K562 (cell line): Measurements from ENCODE around the gene COA7. TPM values are rescaled to one million over a fixed set of nuclear protein-coding genes. Genes with fewer than 3 reads are reported as not detected.

Experiments used
- AFF4 ChIP-seq: sonication (generic); formaldehyde crosslinking; IDR thresholded peaks from 2 replicates; pipeline ENCODE4 v1.8.0; 2023; ENCODE audit warnings: mild to moderate bottlenecking, missing genetic modification reagents
- ARID3A ChIP-seq: IDR thresholded peaks from 2 replicates; pipeline ENCODE4 v1.6.1; 2012; ENCODE audit warnings: low read depth, low read length, improper control_type of control experiment, borderline replicate concordance
- CEBPZ ChIP-seq: fragments of 150-350 bp; IDR thresholded peaks from 2 replicates; pipeline ENCODE4 v1.6.1; 2014; ENCODE audit warnings: low read depth, mild to moderate bottlenecking, low read length, borderline replicate concordance
- HLTF ChIP-seq: fragments of 450-650 bp; IDR thresholded peaks from 2 replicates; pipeline ENCODE4 v1.6.1; 2016
- KLF6 ChIP-seq: fragments of 250-450 bp; sonication (Bioruptor Pico); IDR thresholded peaks from 2 replicates; pipeline ENCODE4 v1.4.0; 2020; ENCODE audit warnings: mild to moderate bottlenecking, moderate library complexity, borderline replicate concordance
- MCM3 ChIP-seq: fragments of 450-650 bp; IDR thresholded peaks from 2 replicates; pipeline ENCODE4 v1.6.1; 2016
- NBN ChIP-seq: fragments of 450-650 bp; IDR thresholded peaks from 2 replicates; pipeline ENCODE4 v1.6.1; 2016; ENCODE audit warnings: low read depth, mild to moderate bottlenecking
- NELFE ChIP-seq: IDR thresholded peaks from 2 replicates; pipeline ENCODE4 v1.6.1; 2011; ENCODE audit warnings: mild to moderate bottlenecking; ENCODE audit not compliant: insufficient read depth, insufficient read length
- NR4A1 ChIP-seq, 2 experiments: fragments of 250-450 bp in 1 of 2; fragments of 450-650 bp in 1 of 2; sonication (Bioruptor Pico) in 1 of 2; IDR thresholded peaks; 2 replicates each; pipeline versions ENCODE4 v1.4.0 to v1.6.1; 2016 to 2020; ENCODE audit warnings: mild to moderate bottlenecking in 2 of 2, missing compliant biosample characterization in 1 of 2, missing genetic modification characterization in 1 of 2, moderate library complexity in 1 of 2
- NUFIP1 ChIP-seq: fragments of 450-650 bp; IDR thresholded peaks from 2 replicates; pipeline ENCODE4 v1.6.1; 2018; ENCODE audit not compliant: partially characterized antibody
- PKNOX1 ChIP-seq: fragments of 450-650 bp; IDR thresholded peaks from 2 replicates; pipeline ENCODE4 v1.6.1; 2016
- SMARCA5 ChIP-seq: fragments of 450-650 bp; IDR thresholded peaks from 2 replicates; pipeline ENCODE4 v1.6.1; 2016
- SREBF2 ChIP-seq: sonication (generic); formaldehyde crosslinking; IDR thresholded peaks from 2 replicates; pipeline ENCODE4 v1.4.0; 2020; ENCODE audit warnings: mild to moderate bottlenecking, missing genetic modification reagents
- ZC3H11A ChIP-seq: IDR thresholded peaks from 2 replicates; pipeline ENCODE4 v1.6.1; 2012; ENCODE audit warnings: low read depth, low read length, improper control_type of control experiment
- ZFP30 ChIP-seq: fragments of 250-450 bp; sonication (Bioruptor Pico); IDR thresholded peaks from 2 replicates; pipeline ENCODE4 v1.8.0; 2022; ENCODE audit warnings: moderate library complexity, mild to moderate bottlenecking, inconsistent platforms, borderline replicate concordance
- ZNF253 ChIP-seq: fragments of 250-450 bp; sonication (Bioruptor Pico); conservative IDR thresholded peaks from 2 replicates; pipeline ENCODE4 v1.6.1; 2021; ENCODE audit warnings: mild to moderate bottlenecking
- ZNF699 ChIP-seq: fragments of 250-450 bp; sonication (Bioruptor Pico); IDR thresholded peaks from 2 replicates; pipeline ENCODE4 v1.8.0; 2021; ENCODE audit warnings: mild to moderate bottlenecking, moderate library complexity; ENCODE audit not compliant: insufficient replicate concordance
- polyA plus RNA-seq, 8 experiments: library from polyadenylated mRNA; depleted of rRNA in 4 of 8; stranded (reverse) in 5 of 8; unstranded in 3 of 8; fragments of >200 nt; fragmentation: Nextera tagmentation in 2 of 8; fragmentation: Illumina TruSeq in 1 of 8; extraction: Ambion mirVana in 2 of 8; extraction: Trizol in 1 of 8; gene quantifications; 2 replicates each; pipeline versions ENCODE4 v1.2.1 to v1.2.3, GENCODE V29; 2011 to 2014; ENCODE audit warnings: inconsistent platforms in 1 of 8, missing spikeins in 1 of 8
- total RNA-seq, 7 experiments: library from RNA; depleted of rRNA in 6 of 7; stranded (reverse); fragments of >200 nt in 6 of 7; fragmentation: Illumina TruSeq in 2 of 7; extraction: Trizol in 2 of 7; gene quantifications; 2 replicates each; pipeline versions ENCODE4 v1.2.1 to v1.2.3, GENCODE V29; 2011 to 2021; ENCODE audit warnings: low replicate concordance in 1 of 7

Gene COA7
- total and polyA plus RNA-seq, 9 of the 15 experiments (the other 6 are each of a cell fraction or from before 2014, with no cell fraction given): 19.4 to 82.8 (median 51.0) TPM

- no peak for TF ChIP-seq ARID3A
- TF ChIP-seq CEBPZ: no peak
- peak; percentile 84 for TF ChIP-seq NBN
- 0 out of 2 replicates have a peak, but pooled peaks have one; percentile 82 for TF ChIP-seq SREBF2 (CRISPR knock-in tag)
- TF ChIP-seq NR4A1 (CRISPR knock-in tag; IDR thresholded peaks at IDR 0.05): no peak; the same call in 1 of the 2 replicates
- TF ChIP-seq NR4A1 (tag; IDR thresholded peaks at IDR 0.05): peak; percentile 62; the same call in 1 of the 2 replicates
- TF ChIP-seq SMARCA5: no peak
- no peak for TF ChIP-seq HLTF
- TF ChIP-seq ZNF699 (CRISPR knock-in tag): no peak
- no peak for TF ChIP-seq NELFE
- TF ChIP-seq NUFIP1: no peak
- no peak for TF ChIP-seq MCM3
- no peak; the same call in 1 of the 2 replicates for TF ChIP-seq AFF4 (CRISPR knock-in tag)
- no peak for TF ChIP-seq ZNF253 (CRISPR knock-in tag)
- no peak for TF ChIP-seq ZC3H11A
- TF ChIP-seq PKNOX1: peak; percentile 87
- TF ChIP-seq KLF6 (CRISPR knock-in tag): no peak
- TF ChIP-seq ZFP30 (CRISPR knock-in tag): no peak
Observed at GRCh38 chr1:52702886-52703787, 5.0 kb upstream of the COA7 start (continued).
